ENCODE data around the gene ZKSCAN5.

DNA sequence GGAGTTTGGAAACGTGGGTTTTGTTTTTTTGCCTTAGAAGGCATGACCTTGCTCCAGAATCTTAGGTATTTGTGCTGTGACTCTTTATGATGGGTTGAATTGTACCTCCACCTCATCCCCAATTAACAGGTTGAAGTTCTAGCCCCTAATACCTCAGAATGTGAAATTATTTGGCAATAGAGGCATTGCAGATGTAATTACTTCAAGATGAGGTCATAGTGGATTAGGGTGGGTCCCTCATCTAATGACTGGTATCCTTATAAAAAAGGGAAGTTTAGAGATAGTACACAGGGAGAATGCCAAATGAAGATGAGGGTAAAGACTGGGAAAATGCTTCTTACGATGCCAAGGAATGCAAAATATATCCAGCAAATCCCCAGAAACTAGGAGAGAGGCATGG is 50.5 kb downstream of the ZKSCAN5 start:
- TF ChIP-seq CTCF (IDR thresholded peaks at IDR 0.05), result no peak
- no peak for TF ChIP-seq POLR2A (IDR thresholded peaks at IDR 0.05)
